ENCODE data around the gene MOB1B. TPM values are rescaled to one million over a fixed set of nuclear protein-coding genes. Genes with fewer than 3 reads are reported as not detected.

MOB1B gene
- total RNA-seq, 6 experiments from 2014 or later, result 26.9 to 37.0 (median 33.8) TPM

DNA sequence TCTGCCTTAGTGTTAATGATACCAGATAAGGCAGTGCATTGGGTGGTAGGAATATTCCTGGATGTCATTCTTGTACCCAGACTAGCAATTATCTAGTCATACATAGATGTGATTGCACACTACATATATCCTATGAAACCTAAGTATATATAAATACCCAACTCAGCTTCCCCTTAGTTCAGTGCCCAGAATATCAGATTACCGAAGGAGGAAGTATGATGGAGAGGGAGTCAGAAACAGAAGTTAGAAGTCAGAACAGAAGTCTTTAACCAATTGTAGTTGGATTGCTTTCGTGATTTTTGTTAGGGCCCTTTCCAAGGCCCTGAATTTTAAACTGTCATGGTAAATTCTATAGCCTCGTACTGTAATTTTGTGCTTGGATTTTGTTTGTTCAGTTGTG, 42.9 kb downstream of the MOB1B start:
- TF ChIP-seq, protein P1, sequence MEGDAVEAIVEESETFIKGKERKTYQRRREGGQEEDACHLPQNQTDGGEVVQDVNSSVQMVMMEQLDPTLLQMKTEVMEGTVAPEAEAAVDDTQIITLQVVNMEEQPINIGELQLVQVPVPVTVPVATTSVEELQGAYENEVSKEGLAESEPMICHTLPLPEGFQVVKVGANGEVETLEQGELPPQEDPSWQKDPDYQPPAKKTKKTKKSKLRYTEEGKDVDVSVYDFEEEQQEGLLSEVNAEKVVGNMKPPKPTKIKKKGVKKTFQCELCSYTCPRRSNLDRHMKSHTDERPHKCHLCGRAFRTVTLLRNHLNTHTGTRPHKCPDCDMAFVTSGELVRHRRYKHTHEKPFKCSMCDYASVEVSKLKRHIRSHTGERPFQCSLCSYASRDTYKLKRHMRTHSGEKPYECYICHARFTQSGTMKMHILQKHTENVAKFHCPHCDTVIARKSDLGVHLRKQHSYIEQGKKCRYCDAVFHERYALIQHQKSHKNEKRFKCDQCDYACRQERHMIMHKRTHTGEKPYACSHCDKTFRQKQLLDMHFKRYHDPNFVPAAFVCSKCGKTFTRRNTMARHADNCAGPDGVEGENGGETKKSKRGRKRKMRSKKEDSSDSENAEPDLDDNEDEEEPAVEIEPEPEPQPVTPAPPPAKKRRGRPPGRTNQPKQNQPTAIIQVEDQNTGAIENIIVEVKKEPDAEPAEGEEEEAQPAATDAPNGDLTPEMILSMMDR (IDR thresholded peaks at IDR 0.05), result no peak
- H3K4me1 Mint-ChIP-seq (ENCODE audit: low read depth), result peaks cover 45% of the 10 kb centered on the region
- DNase-seq, result no peak
- H3K9me3 Mint-ChIP-seq, result no peaks in the 10 kb centered on the region
- H3K27me3 Mint-ChIP-seq (ENCODE audit: insufficient read depth), result no peaks in the 10 kb centered on the region
- H3K4me3 Mint-ChIP-seq, result no peak overlapping the region; the same call in 1 of the 2 replicates
- peaks cover 20% of the 10 kb centered on the region for H3K36me3 Mint-ChIP-seq (ENCODE audit: low read depth)
- peak overlapping the region; percentile 79 for H3K27ac Mint-ChIP-seq

DNA sequence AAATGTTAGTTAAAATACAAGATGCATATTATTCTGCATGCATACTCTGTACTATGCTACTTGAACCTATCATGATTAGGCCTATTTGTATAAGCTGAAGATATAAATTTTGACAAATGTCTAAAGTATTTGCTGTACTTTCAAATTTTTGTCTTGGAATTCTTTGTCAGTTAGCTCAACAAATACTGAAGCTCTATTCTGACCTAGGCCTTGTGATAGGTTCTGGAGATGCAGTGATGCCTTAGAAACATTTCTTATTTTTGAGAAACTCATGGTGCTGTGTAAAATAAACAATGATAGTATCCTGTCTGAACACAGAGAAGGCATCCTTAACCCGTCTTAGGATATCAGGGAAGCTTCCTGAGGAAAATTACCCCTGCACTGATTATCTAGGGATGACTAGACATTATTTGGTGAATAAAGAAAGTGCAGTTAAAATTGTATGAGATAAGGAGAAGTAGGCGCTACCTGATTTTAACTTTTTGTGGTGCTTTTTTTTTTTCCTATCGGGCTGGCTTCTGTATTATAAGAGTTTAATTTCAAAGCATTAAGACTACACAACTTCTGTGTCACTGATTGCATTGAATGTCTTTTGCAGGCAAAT, 43.4 kb downstream of the MOB1B start:
- TF ChIP-seq, protein P1 (IDR thresholded peaks at IDR 0.05), result no peak
- Mint-ChIP-seq H3K27me3 (ENCODE audit: insufficient read depth) (no peaks in the 10 kb centered on the region), H3K4me1 (ENCODE audit: low read depth) (peaks cover 45% of the 10 kb centered on the region), H3K27ac (peak overlapping the region; percentile 79), H3K4me3 (no peak overlapping the region; the same call in 1 of the 2 replicates), H3K9me3 (no peaks in the 10 kb centered on the region), H3K36me3 (ENCODE audit: low read depth) (peaks cover 19% of the 10 kb centered on the region; the same call in 1 of the 2 replicates)
- peak; percentile 48 for DNase-seq

DNA sequence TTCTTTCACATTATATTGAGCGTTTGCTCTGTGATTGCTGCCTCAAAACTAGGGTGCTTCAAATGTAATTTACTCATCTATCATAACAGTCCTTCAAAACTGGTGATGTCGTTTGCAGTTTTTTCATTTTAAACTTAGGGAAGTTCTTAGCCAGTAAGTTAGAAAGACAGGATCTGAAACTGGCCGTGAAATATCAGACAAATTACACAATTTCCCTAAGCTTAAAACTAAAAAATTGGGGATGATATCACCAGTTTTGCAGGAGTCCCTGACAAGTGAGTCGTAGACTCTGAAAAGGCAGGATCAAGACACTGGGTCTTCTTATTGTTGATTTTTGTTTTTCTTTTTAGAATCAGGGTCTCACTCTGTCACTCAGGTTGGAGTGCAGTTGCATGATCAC, 44.8 kb downstream of the MOB1B start:
- H3K36me3 Mint-ChIP-seq (ENCODE audit: low read depth), result peaks cover 15% of the 10 kb centered on the region; the same call in 1 of the 2 replicates
- no peak for DNase-seq

DNA sequence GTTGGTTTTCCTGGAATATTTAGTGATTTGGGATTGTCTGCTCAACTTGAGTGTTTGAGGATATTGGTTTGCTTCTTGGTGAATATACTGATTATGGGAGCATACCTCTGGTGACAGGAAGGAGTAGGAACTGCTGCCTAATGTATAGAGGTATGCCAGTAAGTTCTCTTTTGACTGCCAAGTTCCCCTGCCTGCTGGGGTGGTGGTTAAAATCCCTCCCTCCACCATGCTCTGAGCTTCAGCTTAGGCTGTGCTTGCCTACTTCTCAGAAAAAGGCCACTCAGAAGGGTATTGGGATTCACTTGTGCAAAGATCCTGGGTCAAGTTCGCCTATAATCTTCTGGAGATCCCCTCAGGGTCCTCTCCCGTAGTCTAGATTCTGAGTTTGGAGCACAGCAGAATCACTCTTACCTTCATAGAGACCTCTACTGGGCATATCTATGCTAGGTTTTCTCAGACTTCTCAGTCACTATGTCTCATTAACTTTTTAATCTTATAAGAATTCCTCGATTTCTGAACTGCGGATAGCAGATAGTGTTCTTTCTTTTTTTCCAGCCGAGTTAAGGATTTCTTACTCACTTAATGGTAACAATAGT, 46.6 kb downstream of the MOB1B start:
- Mint-ChIP-seq H3K27me3 (ENCODE audit: insufficient read depth) (no peaks in the 10 kb centered on the region; the same call in 1 of the 2 replicates), H3K27ac (no peak overlapping the region), H3K4me1 (ENCODE audit: low read depth) (peaks cover 53% of the 10 kb centered on the region), H3K4me3 (no peak overlapping the region), H3K36me3 (ENCODE audit: low read depth) (peaks cover 15% of the 10 kb centered on the region; the same call in 1 of the 2 replicates), H3K9me3 (no peaks in the 10 kb centered on the region)
- TF ChIP-seq, protein P1 (IDR thresholded peaks at IDR 0.05), result no peak
- no peak for DNase-seq

More for the DNA sequence above, 44.8 kb downstream of the MOB1B start:
- TF ChIP-seq, protein P1 (IDR thresholded peaks at IDR 0.05), result no peak
- Mint-ChIP-seq H3K27me3 (ENCODE audit: insufficient read depth) (no peaks in the 10 kb centered on the region), H3K4me1 (ENCODE audit: low read depth) (peaks cover 45% of the 10 kb centered on the region), H3K4me3 (no peak overlapping the region), H3K27ac (peak overlapping the region; percentile 29; the same call in 1 of the 2 replicates), H3K9me3 (no peaks in the 10 kb centered on the region)

DNA sequence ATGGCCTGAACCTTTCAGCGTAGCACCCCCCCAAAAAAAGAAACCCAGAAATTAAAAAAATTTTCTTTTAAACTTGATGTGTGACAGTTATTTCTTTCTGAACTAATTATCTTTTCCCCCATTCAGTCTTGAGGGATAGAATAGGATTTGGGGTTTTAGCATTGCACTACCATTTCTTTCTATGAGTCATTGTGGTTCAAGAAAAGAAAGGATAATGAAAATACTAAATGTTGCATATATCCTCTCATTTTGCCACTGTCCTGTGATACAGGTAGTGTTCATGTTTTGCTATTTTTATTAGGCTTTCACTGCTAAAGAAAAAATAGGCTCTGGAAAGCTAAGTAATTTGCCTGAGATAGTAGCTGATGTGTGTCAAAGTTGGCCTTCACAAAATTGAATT, 51.9 kb downstream of the MOB1B start:
- H3K27me3 Mint-ChIP-seq (ENCODE audit: insufficient read depth), result peaks cover 1% of the 10 kb centered on the region; the same call in 1 of the 2 replicates
- DNase-seq, result no peak
- H3K4me1 Mint-ChIP-seq (ENCODE audit: low read depth), result peaks cover 47% of the 10 kb centered on the region
- peaks cover 10% of the 10 kb centered on the region; the same call in 1 of the 2 replicates for H3K36me3 Mint-ChIP-seq (ENCODE audit: low read depth)
- TF ChIP-seq, protein P1 (IDR thresholded peaks at IDR 0.05), result no peak
- H3K27ac Mint-ChIP-seq, result peak overlapping the region; percentile 55; the same call in 1 of the 2 replicates
- no peak overlapping the region for H3K4me3 Mint-ChIP-seq
- H3K9me3 Mint-ChIP-seq, result no peaks in the 10 kb centered on the region

All from HFFc6 (cell line).